GM12875 (cell line): ENCODE results near the gene DTNBP1.
A peak's percentile ranks its signal among the peaks of the same experiment; 100 is the strongest.

Experiments used
- H3K4me3 ChIP-seq: one replicate; pipeline ENCODE4 v1.5.1; 2011; ENCODE audit warnings: low read depth, low read length, control low read depth
- TF ChIP-seq, protein P1 (sequence below): IDR thresholded peaks from 2 replicates; pipeline ENCODE4 v1.5.1; 2011; ENCODE audit warnings: low read depth, mild to moderate bottlenecking, control low read depth, inconsistent platforms, low read length, moderate library complexity, borderline replicate concordance; ENCODE audit not compliant: insufficient read depth

The DTNBP1 gene

DNA sequence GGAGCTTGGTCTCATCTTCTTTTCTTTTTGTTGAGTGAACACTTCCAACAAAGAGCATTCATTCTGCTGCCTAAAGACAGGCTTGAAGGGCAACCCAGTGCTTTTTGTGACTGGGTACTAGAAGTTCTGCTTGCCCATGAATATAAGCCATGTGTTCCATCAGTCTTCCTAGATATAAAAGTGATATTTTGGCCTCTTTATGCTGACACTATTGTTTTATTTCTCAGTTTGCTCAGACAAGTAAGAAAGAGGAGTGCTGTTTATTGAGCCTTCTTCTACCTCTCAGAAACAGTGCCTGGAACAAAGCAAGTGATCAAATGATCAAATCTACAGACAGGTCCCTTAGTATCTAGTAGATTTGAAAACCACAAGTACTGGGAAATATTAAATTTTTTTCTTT is 2.4 kb upstream of the DTNBP1 start:
- TF ChIP-seq, protein P1, sequence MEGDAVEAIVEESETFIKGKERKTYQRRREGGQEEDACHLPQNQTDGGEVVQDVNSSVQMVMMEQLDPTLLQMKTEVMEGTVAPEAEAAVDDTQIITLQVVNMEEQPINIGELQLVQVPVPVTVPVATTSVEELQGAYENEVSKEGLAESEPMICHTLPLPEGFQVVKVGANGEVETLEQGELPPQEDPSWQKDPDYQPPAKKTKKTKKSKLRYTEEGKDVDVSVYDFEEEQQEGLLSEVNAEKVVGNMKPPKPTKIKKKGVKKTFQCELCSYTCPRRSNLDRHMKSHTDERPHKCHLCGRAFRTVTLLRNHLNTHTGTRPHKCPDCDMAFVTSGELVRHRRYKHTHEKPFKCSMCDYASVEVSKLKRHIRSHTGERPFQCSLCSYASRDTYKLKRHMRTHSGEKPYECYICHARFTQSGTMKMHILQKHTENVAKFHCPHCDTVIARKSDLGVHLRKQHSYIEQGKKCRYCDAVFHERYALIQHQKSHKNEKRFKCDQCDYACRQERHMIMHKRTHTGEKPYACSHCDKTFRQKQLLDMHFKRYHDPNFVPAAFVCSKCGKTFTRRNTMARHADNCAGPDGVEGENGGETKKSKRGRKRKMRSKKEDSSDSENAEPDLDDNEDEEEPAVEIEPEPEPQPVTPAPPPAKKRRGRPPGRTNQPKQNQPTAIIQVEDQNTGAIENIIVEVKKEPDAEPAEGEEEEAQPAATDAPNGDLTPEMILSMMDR: no peak
- H3K4me3 ChIP-seq: no peak overlapping the region

GRCh38 chr6:15663130-15663871 is 473 bp upstream of the DTNBP1 start:
- TF ChIP-seq, protein P1: no peak
- H3K4me3 ChIP-seq: peak overlapping the region; percentile 64

DNA sequence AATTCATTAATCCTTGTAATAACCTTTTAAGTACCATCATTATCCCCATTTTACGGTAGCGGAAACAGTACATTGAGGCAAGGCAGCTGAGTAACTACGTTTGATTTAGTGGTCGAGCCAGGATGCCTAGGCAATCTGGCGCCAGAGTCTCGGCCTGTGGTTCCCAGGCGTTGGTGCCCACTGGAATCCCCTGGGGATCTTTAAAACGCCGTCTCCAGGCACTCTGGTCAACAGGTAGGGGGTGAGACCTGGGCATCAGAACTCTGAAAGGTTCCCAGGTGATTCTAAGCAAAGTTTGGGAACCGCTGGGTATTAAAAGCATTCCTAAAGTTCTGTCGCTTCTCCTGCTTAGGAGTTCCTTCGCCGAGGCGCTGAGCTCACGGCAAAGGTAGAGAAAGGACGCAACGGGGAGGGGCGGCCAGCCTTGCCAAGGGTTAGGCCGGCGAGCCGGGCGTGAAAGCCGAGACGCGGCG is 939 bp downstream of the DTNBP1 start:
- peak overlapping the region; percentile 64 for H3K4me3 ChIP-seq
- TF ChIP-seq, protein P1: no peak

DNA sequence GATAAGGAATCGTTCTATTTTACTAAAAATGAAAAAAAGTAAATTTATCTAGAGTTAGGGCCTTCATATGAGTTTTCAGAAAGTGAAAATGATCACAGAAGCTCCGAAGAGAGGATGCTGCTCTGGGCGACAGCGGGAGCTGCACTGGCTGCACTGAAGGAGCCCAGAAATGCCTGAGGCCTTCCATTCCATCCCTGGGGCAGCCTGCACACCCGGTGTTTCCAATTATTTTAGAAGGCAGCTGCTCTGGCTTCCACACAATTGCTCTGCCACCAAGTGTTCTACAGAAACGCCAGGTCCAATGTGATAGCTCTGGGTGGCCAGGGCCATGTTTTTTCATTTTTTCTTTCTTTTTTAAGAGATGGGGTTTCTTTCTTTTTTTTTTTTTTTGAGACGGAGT is 3.6 kb downstream of the DTNBP1 start:
- TF ChIP-seq, protein P1: no peak
- no peak overlapping the region for H3K4me3 ChIP-seq

GRCh38 chr6:15658181-15658744 is 4.6 kb downstream of the DTNBP1 start:
- no peak overlapping the region for H3K4me3 ChIP-seq

DNA sequence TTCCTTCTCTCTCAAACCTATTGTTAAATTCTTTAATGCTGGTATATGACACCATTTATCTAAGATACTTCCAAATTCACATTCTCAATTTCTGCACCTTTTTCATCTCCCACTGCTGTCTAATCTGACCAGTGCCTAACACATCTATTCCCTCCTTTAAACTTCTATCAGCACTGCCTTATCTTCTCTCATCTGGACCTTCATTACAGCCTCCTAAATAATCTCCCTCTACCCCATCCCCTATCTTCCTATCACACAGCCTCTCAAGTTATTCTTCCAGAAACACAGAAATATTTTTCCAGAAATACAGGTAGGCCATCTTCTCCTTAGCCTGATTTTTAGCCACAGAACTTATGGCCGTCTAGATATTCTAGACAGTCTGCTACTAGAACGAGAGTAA is 5.5 kb downstream of the DTNBP1 start:
- TF ChIP-seq, protein P1: no peak

More at GRCh38 chr6:15658181-15658744, 4.6 kb downstream of the DTNBP1 start:
- TF ChIP-seq, protein P1: no peak

DNA sequence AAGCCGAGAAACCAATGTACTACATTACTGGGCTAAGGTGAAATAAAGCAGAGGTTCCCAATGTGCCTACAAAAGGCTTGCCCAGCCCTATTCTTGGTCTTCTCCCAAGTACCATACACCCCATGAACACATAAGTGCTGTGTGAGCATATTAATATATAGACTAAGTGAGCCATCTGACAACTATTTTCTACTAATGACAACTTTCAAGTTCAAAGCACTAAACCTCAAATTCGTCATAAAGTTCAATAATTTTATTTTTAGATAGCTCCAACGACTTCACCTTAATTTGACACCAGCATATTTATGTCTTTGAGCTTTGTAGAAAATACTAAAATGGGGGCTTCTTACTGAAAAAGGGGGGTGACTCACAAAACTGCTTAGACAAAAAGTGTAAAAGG is 6.7 kb downstream of the DTNBP1 start:
- H3K4me3 ChIP-seq: no peak overlapping the region
- TF ChIP-seq, protein P1: no peak

More for the DNA sequence above, 5.5 kb downstream of the DTNBP1 start:
- H3K4me3 ChIP-seq: no peak overlapping the region
